ENCODE measurements around the gene MED7. TPM values are rescaled to one million over a fixed set of nuclear protein-coding genes. Genes with fewer than 3 reads are reported as not detected.
A peak's percentile ranks its signal among the peaks of the same experiment; 100 is the strongest.

MED7 gene
- total RNA-seq (1 to 10 TPM; 7.0 to 8.7 TPM), total RNA-seq (12.2 to 37.7 (median 22.0) reads per million in 172 experiments)
- 10.6 TPM for polyA plus RNA-seq (2013, experiment 1 of 2)
- polyA plus RNA-seq (2013, experiment 2 of 2) = 10.9 TPM

GRCh38 chr5:157142317-157143126, at the start of gene MED7:
Gene MED7, minus strand, starts transcription at chr5:157142865. Its CDS starts 3,434 bp downstream, at chr5:157139431.
- TF ChIP-seq CTCF (IDR thresholded peaks at IDR 0.05) = no peak
- Histone ChIP-seq H3K27ac (ENCODE audit: low read depth in 1 of 2, low read length in 2 of 2) (peak within 1 kb of the TSS; percentile 88 to 94), H3K9me3 (ENCODE audit: control insufficient read depth in 1 of 2, insufficient read depth in 1 of 2, low read length in 2 of 2) (no peaks in the 10 kb centered on the region), H3K4me3 (ENCODE audit: low read length) (peak within 1 kb of the TSS; percentile 98), H3K27me3 (ENCODE audit: control insufficient read depth in 1 of 2, insufficient read depth in 2 of 2, low read length in 2 of 2) (no peaks in the 10 kb centered on the region), H3K36me3 (ENCODE audit: insufficient read depth, low read length) (peaks cover 22% of the 10 kb centered on the region), H3K4me1 (ENCODE audit: insufficient read depth, low read length) (peaks cover 35% of the 10 kb centered on the region)
- Mint-ChIP-seq H3K27me3 (no peaks in the 10 kb centered on the region), H3K36me3 (ENCODE audit: low read depth) (peaks cover 58% of the 10 kb centered on the region), H3K27ac (peak within 1 kb of the TSS; percentile 98), H3K9me3 (no peaks in the 10 kb centered on the region), H3K4me1 (ENCODE audit: low read depth) (peaks cover 57% of the 10 kb centered on the region), H3K4me3 (peak within 1 kb of the TSS; percentile 95)
- CTCF ChIA-PET = interaction anchor here (0.6 to 2.1 kb wide), 5 partner anchors 11 to 601 kb away, joined by 3 to 13 read pairs (median 7); partner anchors contain the start of gene CYFIP2
- intact Hi-C loops (cut with DNase I, micrococcal nuclease) = loop anchor here (5.0 to 10.0 kb wide), 2 partner anchors 600 to 712 kb away; partner anchors contain the start of genes CLINT1 (in 1 of the 2) and LSM11 (in 1 of the 2)
- POLR2A ChIA-PET = interaction anchor here (0.6 to 2.9 kb wide), 59 partner anchors 8 to 589 kb away, joined by 3 to 60 read pairs (median 6); partner anchors contain the start of genes C5orf52, CYFIP2, HAVCR2 and ITK
- DNase-seq = peak; percentile 77 to 99 (median 88)
- ATAC-seq (ENCODE audit: poor library complexity) = peak; percentile 95

- intact Hi-C loops (cut with DNase I, micrococcal nuclease) = no loop called here
- H3K4me1 ChIP-seq (ENCODE audit: insufficient read depth, low read length) = peaks cover 72% of the 10 kb centered on the region
- POLR2A ChIA-PET = interaction anchor here (1.1 to 12.6 kb wide), 14 partner anchors 7 to 83 kb away, joined by 3 to 193 read pairs (median 22); partner anchors contain the start of genes ITK and MED7
Measured at GRCh38 chr5:157189223-157189622, 46.6 kb upstream of the MED7 start.

More at GRCh38 chr5:157189223-157189622, 46.6 kb upstream of the MED7 start:
- H3K27ac Mint-ChIP-seq = peak overlapping the region; percentile 96
- H3K27me3 Mint-ChIP-seq = no peaks in the 10 kb centered on the region
- TF ChIP-seq CTCF (IDR thresholded peaks at IDR 0.05) = no peak
- ATAC-seq (ENCODE audit: poor library complexity) (no peak), DNase-seq (peak in 1 of 14 experiments; percentile 42)
- Histone ChIP-seq H3K27me3 (ENCODE audit: control insufficient read depth in 1 of 2, insufficient read depth in 2 of 2, low read length in 2 of 2) (no peaks in the 10 kb centered on the region), H3K4me3 (ENCODE audit: low read length) (peak overlapping the region; percentile 85), H3K36me3 (ENCODE audit: insufficient read depth, low read length) (peaks cover 77% of the 10 kb centered on the region), H3K27ac (ENCODE audit: low read depth in 1 of 2, low read length in 2 of 2) (peak overlapping the region; percentile 38 to 67), H3K9me3 (ENCODE audit: control insufficient read depth in 1 of 2, insufficient read depth in 1 of 2, low read length in 2 of 2) (no peaks in the 10 kb centered on the region)
- H3K4me3 Mint-ChIP-seq = peak overlapping the region; percentile 92
- H3K36me3 Mint-ChIP-seq (ENCODE audit: low read depth) = peaks cover 96% of the 10 kb centered on the region
- no peaks in the 10 kb centered on the region for H3K9me3 Mint-ChIP-seq
- CTCF ChIA-PET = interaction anchor here (0.8 to 1.9 kb wide), 7 partner anchors 9 to 139 kb away, joined by 3 to 5 read pairs (median 3); no protein-coding TSS in a partner anchor
- H3K4me1 Mint-ChIP-seq (ENCODE audit: low read depth) = peaks cover 92% of the 10 kb centered on the region

Data from CD4-positive, alpha-beta T cell (primary cell).